ENCODE measurements around the gene NEMP1. TPM values are rescaled to one million over a fixed set of nuclear protein-coding genes. Genes with fewer than 3 reads are reported as not detected.

NEMP1 gene
- 10 to 100 TPM; 43.9 to 45.3 TPM for total RNA-seq

GRCh38 chr12:57078519-57079404 lies at the start of gene NEMP1:
TSS of gene NEMP1 (minus strand) at chr12:57078791. CDS start at chr12:57078745, 46 bp downstream.

GRCh38 chr12:57127726-57128518 lies 49.3 kb upstream of the NEMP1 start, which contains the start of gene LRP1:
TSS of gene LRP1 (plus strand) at chr12:57128483. CDS start at chr12:57128965, 482 bp downstream.

GRCh38 chr12:57111031-57111734 lies 32.6 kb upstream of the NEMP1 start, which contains the start of gene STAT6:
TSS of gene STAT6 (minus strand) at chr12:57111362. CDS start at chr12:57108278, 3,084 bp downstream.

GRCh38 chr12:57088354-57089270 lies 10.0 kb upstream of the NEMP1 start, which contains the start of gene NAB2:
TSS of gene NAB2 (plus strand) at chr12:57089114. CDS start at chr12:57089272, 158 bp downstream.

GRCh38 chr12:57049890-57050289 lies 28.7 kb downstream of the NEMP1 start, which contains the start of gene MYO1A:
TSS of gene MYO1A (minus strand) at chr12:57050129. CDS start at chr12:57048323, 1,806 bp downstream.

GRCh38 chr12:57016348-57016747 lies 62.2 kb downstream of the NEMP1 start, which contains the start of gene TAC3:
TSS of gene TAC3 (minus strand) at chr12:57016529. CDS start at chr12:57015797, 732 bp downstream.

GRCh38 chr12:57005980-57006808 lies 72.4 kb downstream of the NEMP1 start, which contains the start of gene ZBTB39:
TSS of gene ZBTB39 (minus strand) at chr12:57006546. CDS start at chr12:57004917, 1,629 bp downstream.

Other genes starting within 250 kb of the NEMP1 start
- not detected for gene SDR9C7, start 144.4 kb downstream of the NEMP1 start, total RNA-seq
- under 1 TPM; 0.22 to 0.28 TPM for gene RDH16, start 121.2 kb downstream of the NEMP1 start, total RNA-seq
- 1 to 10 TPM; 8.6 to 9.1 TPM for gene ZBTB39, start 72.2 kb downstream of the NEMP1 start, total RNA-seq
- gene TAC3, start 62.3 kb downstream of the NEMP1 start, total RNA-seq, result not detected
- 1 to 10 TPM in 1 of 2 experiments, under 1 TPM in 1; 0.43 to 1.2 TPM for gene MYO1A, start 28.7 kb downstream of the NEMP1 start, total RNA-seq
- 1 to 10 TPM; 8.6 TPM for gene NAB2, start 10.3 kb upstream of the NEMP1 start, total RNA-seq
- gene STAT6, start 32.6 kb upstream of the NEMP1 start, total RNA-seq, result 100 to 1,000 TPM; 256 to 266 TPM
- gene LRP1, start 49.7 kb upstream of the NEMP1 start, total RNA-seq, result 1 to 10 TPM; 1.3 to 1.6 TPM
- gene LRP1-AS, start 68.8 kb upstream of the NEMP1 start, total RNA-seq, result not detected
- under 1 TPM; 0.29 to 0.43 TPM for gene NXPH4, start 138.0 kb upstream of the NEMP1 start, total RNA-seq
- 100 to 1,000 TPM; 171 to 176 TPM for gene SHMT2, start 150.9 kb upstream of the NEMP1 start, total RNA-seq
- 1 to 10 TPM; 3.5 to 4.7 TPM for gene STAC3, start 172.4 kb upstream of the NEMP1 start, total RNA-seq